OCI-LY1 (cell line): Measurements from ENCODE around the gene GOLPH3L.

ENCODE experiments used
- EZH2 ChIP-seq: fragments of 200-600 bp; sonication (generic), shearing (Covaris generic); IDR thresholded peaks from 2 replicates; pipeline ENCODE4 v1.8.0; 2017; ENCODE audit warnings: borderline replicate concordance, mixed run types, mild to moderate bottlenecking, antibody characterized with exemption, low read length, moderate library complexity, mixed read lengths
- TF ChIP-seq, protein P1 (sequence below): fragments of 200-600 bp; sonication (generic), shearing (Covaris generic); IDR thresholded peaks from 2 replicates; pipeline ENCODE4 v1.5.1; 2017; ENCODE audit warnings: mild to moderate bottlenecking, antibody characterized with exemption, low read length, moderate library complexity, mixed read lengths

DNA sequence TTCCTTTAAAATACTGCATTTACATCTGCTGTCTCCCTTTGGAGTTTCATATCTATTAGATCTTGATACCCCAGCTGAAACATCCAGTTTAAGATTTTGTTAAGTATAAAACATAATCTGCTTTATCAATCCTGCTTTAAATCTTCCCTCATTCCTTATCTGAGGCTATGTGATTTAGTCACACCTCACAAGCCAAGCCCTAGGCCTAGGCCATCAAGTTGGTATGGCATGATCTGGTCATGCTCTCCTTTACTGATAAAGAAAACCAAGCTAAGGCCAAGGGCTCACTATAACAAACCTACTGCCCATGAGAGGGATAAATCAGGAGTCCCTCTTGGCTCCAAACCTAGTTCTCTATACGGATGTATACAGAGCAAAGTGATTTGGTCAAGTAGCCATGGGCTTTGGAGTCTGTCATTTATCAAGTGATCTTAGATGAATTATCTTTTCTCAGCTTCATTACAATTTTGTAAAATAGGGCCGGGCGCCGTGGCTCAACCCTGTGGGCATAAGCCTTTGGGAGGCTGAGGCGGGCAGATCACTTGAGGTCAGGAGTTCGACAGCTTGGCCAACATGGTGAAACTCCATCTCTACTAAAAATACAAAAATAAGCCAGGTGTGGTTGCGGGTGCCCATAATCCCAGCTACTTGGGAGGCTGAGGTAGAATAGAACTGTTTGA lies 90.4 kb downstream of the GOLPH3L start:
- TF ChIP-seq, protein P1, sequence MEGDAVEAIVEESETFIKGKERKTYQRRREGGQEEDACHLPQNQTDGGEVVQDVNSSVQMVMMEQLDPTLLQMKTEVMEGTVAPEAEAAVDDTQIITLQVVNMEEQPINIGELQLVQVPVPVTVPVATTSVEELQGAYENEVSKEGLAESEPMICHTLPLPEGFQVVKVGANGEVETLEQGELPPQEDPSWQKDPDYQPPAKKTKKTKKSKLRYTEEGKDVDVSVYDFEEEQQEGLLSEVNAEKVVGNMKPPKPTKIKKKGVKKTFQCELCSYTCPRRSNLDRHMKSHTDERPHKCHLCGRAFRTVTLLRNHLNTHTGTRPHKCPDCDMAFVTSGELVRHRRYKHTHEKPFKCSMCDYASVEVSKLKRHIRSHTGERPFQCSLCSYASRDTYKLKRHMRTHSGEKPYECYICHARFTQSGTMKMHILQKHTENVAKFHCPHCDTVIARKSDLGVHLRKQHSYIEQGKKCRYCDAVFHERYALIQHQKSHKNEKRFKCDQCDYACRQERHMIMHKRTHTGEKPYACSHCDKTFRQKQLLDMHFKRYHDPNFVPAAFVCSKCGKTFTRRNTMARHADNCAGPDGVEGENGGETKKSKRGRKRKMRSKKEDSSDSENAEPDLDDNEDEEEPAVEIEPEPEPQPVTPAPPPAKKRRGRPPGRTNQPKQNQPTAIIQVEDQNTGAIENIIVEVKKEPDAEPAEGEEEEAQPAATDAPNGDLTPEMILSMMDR, result no peak
- no peak for TF ChIP-seq EZH2
